Hepatocyte (in vitro differentiated cells): ENCODE measurements around the gene CARD10. TPM values are rescaled to one million over a fixed set of nuclear protein-coding genes. Genes with fewer than 3 reads are reported as not detected.

Source experiments
- DNase-seq: peaks from one replicate; pipeline ENCODE4 v3.0.0-alpha.2; 2016; ENCODE audit warnings: low spot score
- H2AFZ ChIP-seq: fragments of 200-600 bp; sonication (generic); 2 replicates; pipeline ENCODE4 v1.6.0; 2016; ENCODE audit warnings: antibody characterized with exemption, mild to moderate bottlenecking
- H3K27ac ChIP-seq: fragments of 200-600 bp; sonication (generic); 2 replicates; pipeline ENCODE4 v1.5.1; 2016; ENCODE audit warnings: mild to moderate bottlenecking
- H3K27me3 ChIP-seq: fragments of 200-600 bp; sonication (generic); 2 replicates; pipeline ENCODE4 v1.6.1; 2016
- H3K36me3 ChIP-seq: fragments of 200-600 bp; sonication (generic); replicated peaks from 2 replicates; pipeline ENCODE4 v1.5.1; 2016; ENCODE audit warnings: low read depth; ENCODE audit not compliant: insufficient read depth
- H3K4me1 ChIP-seq: fragments of 200-600 bp; sonication (generic); 2 replicates; pipeline ENCODE4 v1.5.1; 2016; ENCODE audit warnings: mild to moderate bottlenecking, moderate library complexity; ENCODE audit not compliant: insufficient read depth
- H3K4me2 ChIP-seq: fragments of 200-600 bp; sonication (generic); 2 replicates; pipeline ENCODE4 v1.6.0; 2016
- H3K4me3 ChIP-seq: fragments of 200-600 bp; sonication (generic); 2 replicates; pipeline ENCODE4 v1.5.1; 2016; ENCODE audit warnings: mild to moderate bottlenecking
- H3K79me2 ChIP-seq: fragments of 200-600 bp; sonication (generic); 2 replicates; pipeline ENCODE4 v1.6.0; 2017; ENCODE audit warnings: mild to moderate bottlenecking
- H3K9me2 ChIP-seq: fragments of 200-600 bp; sonication (generic); replicated peaks from 2 replicates; pipeline ENCODE4 v1.6.0; 2017; ENCODE audit warnings: mild to moderate bottlenecking; ENCODE audit not compliant: insufficient read depth
- H3K9me3 ChIP-seq: fragments of 200-600 bp; sonication (generic); 2 replicates; pipeline ENCODE4 v1.5.1; 2016; ENCODE audit warnings: low read depth, mild to moderate bottlenecking
- H4K20me1 ChIP-seq: fragments of 200-600 bp; sonication (generic); 2 replicates; pipeline ENCODE4 v1.6.0; 2016; ENCODE audit warnings: mild to moderate bottlenecking; ENCODE audit not compliant: insufficient read depth, poor library complexity, severe bottlenecking
- CTCF ChIP-seq: fragments of 200-600 bp; sonication (generic); IDR thresholded peaks from 2 replicates; pipeline ENCODE4 v1.5.1; 2016; ENCODE audit warnings: antibody characterized with exemption, mild to moderate bottlenecking; ENCODE audit not compliant: poor library complexity
- EZH2 ChIP-seq: fragments of 200-600 bp; sonication (generic); IDR thresholded peaks from 2 replicates; pipeline ENCODE4 v1.6.1; 2016; ENCODE audit warnings: antibody characterized with exemption, mild to moderate bottlenecking, borderline replicate concordance
- EZH2phosphoT487 ChIP-seq: fragments of 200-600 bp; sonication (generic); IDR thresholded peaks from one replicate; pipeline ENCODE4 v1.6.1; 2018; ENCODE audit warnings: antibody characterized with exemption, mild to moderate bottlenecking, low read depth, moderate library complexity; ENCODE audit not compliant: unreplicated experiment, severe bottlenecking
- WGBS: methylation state at CpG from one replicate; pipeline ENCODE4 v1.1.6; 2016; ENCODE audit warnings: low lambda C conversion rate; ENCODE audit errors: missing lambda C conversion rate; 5-methylcytosine and 5-hydroxymethylcytosine counted together
- polyA plus RNA-seq: library from polyadenylated mRNA; unstranded; fragments of >200 nt; fragmentation: Nextera tagmentation; extraction: Ambion mirVana; gene quantifications from 2 replicates; pipeline ENCODE4 v1.2.1, GENCODE V29; 2016
- total RNA-seq: library from RNA; depleted of rRNA; stranded (reverse); fragments of >200 nt; gene quantifications from 2 replicates; pipeline ENCODE4 v1.2.3, GENCODE V29; 2014

Gene CARD10
- total and polyA plus RNA-seq, 2 experiments from 2014 or later: 23.4 to 28.7 TPM

DNA sequence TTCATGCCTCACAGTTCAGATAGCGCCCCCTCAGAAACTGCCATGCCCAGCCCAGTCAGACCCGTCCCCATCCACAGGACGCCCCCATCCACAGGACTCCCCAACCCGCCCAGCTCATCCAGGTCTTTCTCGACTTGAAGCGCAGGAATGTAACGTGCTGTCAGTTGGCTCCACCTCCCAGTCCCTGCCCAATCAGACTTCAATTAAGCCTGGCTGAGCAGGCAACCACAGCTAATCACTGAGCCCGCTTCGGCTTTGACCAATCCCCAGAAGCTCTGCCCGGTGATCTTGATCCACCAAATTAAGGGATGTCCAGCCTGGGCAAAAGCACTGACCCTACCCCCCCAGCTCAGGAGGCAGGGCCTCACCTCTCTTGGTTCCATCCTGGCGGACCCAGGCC is 22.6 kb downstream of the CARD10 start:
- Histone ChIP-seq H3K27ac (no peak overlapping the region), H3K36me3 (no peaks in the 10 kb centered on the region)
- TF ChIP-seq CTCF (no peak), EZH2phosphoT487 (no peak), EZH2 (no peak)

GRCh38 chr22:37493979-37494378 is 25.2 kb downstream of the CARD10 start:
- Histone ChIP-seq H3K9me3 (no peaks in the 10 kb centered on the region), H3K9me2 (no peaks in the 10 kb centered on the region), H3K4me1 (peaks cover 2% of the 10 kb centered on the region), H3K36me3 (no peaks in the 10 kb centered on the region), H3K27ac (no peak overlapping the region), H3K4me3 (no peak overlapping the region), H3K27me3 (no peaks in the 10 kb centered on the region), H4K20me1 (no peaks in the 10 kb centered on the region), H2AFZ (no peak overlapping the region), H3K4me2 (no peak overlapping the region), H3K79me2 (no peaks in the 10 kb centered on the region)
- TF ChIP-seq CTCF (no peak), EZH2phosphoT487 (no peak), EZH2 (no peak)
- no peak for DNase-seq
- 87% methylated on average over 10 of the region's 10 CpGs for WGBS

More for the DNA sequence above, 22.6 kb downstream of the CARD10 start:
- H3K4me1 ChIP-seq: peaks cover 24% of the 10 kb centered on the region
- WGBS: 84% methylated on average over 11 of the region's 11 CpGs
- no peak overlapping the region for H3K4me2 ChIP-seq
- no peaks in the 10 kb centered on the region for H3K79me2 ChIP-seq
- H3K9me2 ChIP-seq: no peaks in the 10 kb centered on the region
- H4K20me1 ChIP-seq: no peaks in the 10 kb centered on the region
- no peak for DNase-seq
- H3K4me3 ChIP-seq: no peak overlapping the region
- H2AFZ ChIP-seq: no peak overlapping the region
- no peaks in the 10 kb centered on the region for H3K27me3 ChIP-seq
- H3K9me3 ChIP-seq: no peaks in the 10 kb centered on the region

GRCh38 chr22:37492428-37493344 is 26.5 kb downstream of the CARD10 start:
- no peak overlapping the region for H3K4me3 ChIP-seq
- DNase-seq: no peak
- WGBS: 79% methylated on average over 23 of the region's 24 CpGs
- no peak overlapping the region for H2AFZ ChIP-seq
- H3K27ac ChIP-seq: no peak overlapping the region
- no peaks in the 10 kb centered on the region for H3K9me2 ChIP-seq
- no peaks in the 10 kb centered on the region for H4K20me1 ChIP-seq
- H3K4me2 ChIP-seq: no peak overlapping the region
- H3K9me3 ChIP-seq: no peaks in the 10 kb centered on the region
- no peak for TF ChIP-seq EZH2phosphoT487
- TF ChIP-seq CTCF: peak; percentile 38
- H3K36me3 ChIP-seq: no peaks in the 10 kb centered on the region
- H3K27me3 ChIP-seq: no peaks in the 10 kb centered on the region
- no peaks in the 10 kb centered on the region for H3K4me1 ChIP-seq
- H3K79me2 ChIP-seq: no peaks in the 10 kb centered on the region
